HG03135 (cell line): ENCODE results near the gene HES3.
A peak's percentile ranks its signal among the peaks of the same experiment; 100 is the strongest.

ENCODE experiments used
- ATAC-seq: cut with Tn5 transposase; IDR thresholded peaks from one replicate; pipeline ENCODE4 v1.9.1; 2021; ENCODE audit warnings: mild to moderate bottlenecking, moderate library complexity; ENCODE audit not compliant: unreplicated experiment

Gene HES3

GRCh38 chr1:6245086-6245868 lies 1.3 kb downstream of the HES3 start:
- peak; percentile 49 for ATAC-seq

- ATAC-seq, result no peak
Measured at GRCh38 chr1:6245869-6246496, 2.0 kb downstream of the HES3 start.

GRCh38 chr1:6246497-6247467 lies 2.8 kb downstream of the HES3 start:
- no peak for ATAC-seq

GRCh38 chr1:6247651-6248050 lies 3.7 kb downstream of the HES3 start:
- no peak for ATAC-seq

- ATAC-seq, result no peak
Measured at GRCh38 chr1:6248161-6248776, 4.3 kb downstream of the HES3 start.

GRCh38 chr1:6248932-6249738 lies 5.2 kb downstream of the HES3 start:
- no peak for ATAC-seq

GRCh38 chr1:6249739-6250689 lies 6.0 kb downstream of the HES3 start:
- no peak for ATAC-seq

- ATAC-seq, result no peak
Measured at GRCh38 chr1:6251233-6251632, 7.3 kb downstream of the HES3 start.

GRCh38 chr1:6251681-6252373 lies 7.8 kb downstream of the HES3 start:
- ATAC-seq, result no peak

- no peak for ATAC-seq
Measured at GRCh38 chr1:6252374-6252710, 8.4 kb downstream of the HES3 start.

GRCh38 chr1:6253380-6253779 lies 9.4 kb downstream of the HES3 start:
- ATAC-seq, result no peak

- ATAC-seq, result no peak
Measured at GRCh38 chr1:6254691-6255090, 10.7 kb downstream of the HES3 start.

GRCh38 chr1:6256645-6257044 lies 12.7 kb downstream of the HES3 start:
- no peak for ATAC-seq

- no peak for ATAC-seq
Measured at GRCh38 chr1:6257541-6258069, 13.6 kb downstream of the HES3 start.

GRCh38 chr1:6258675-6259074 lies 14.7 kb downstream of the HES3 start:
- ATAC-seq, result no peak

- ATAC-seq, result peak; percentile 44
Measured at GRCh38 chr1:6259491-6260362, 15.7 kb downstream of the HES3 start.

- peak; percentile 23 for ATAC-seq
Measured at GRCh38 chr1:6260433-6260934, 16.5 kb downstream of the HES3 start.
